ENCODE measurements around the gene ARHGAP8. TPM values are rescaled to one million over a fixed set of nuclear protein-coding genes. Genes with fewer than 3 reads are reported as not detected.

The ARHGAP8 gene
- total RNA-seq, 1 donor from 2014 or later: 18.1 TPM

GRCh38 chr22:44845191-44845590 lies 92.8 kb downstream of the ARHGAP8 start:
- Histone ChIP-seq H3K36me3 (no peaks in the 10 kb centered on the region), H3K9me3 (no peaks in the 10 kb centered on the region), H3K27ac (no peak overlapping the region), H3K27me3 (no peaks in the 10 kb centered on the region), H3K4me3 (no peak overlapping the region), H3K4me1 (no peaks in the 10 kb centered on the region)
- no peak for TF ChIP-seq CTCF (IDR thresholded peaks at IDR 0.05)
- DNase-seq: no peak
- no peak for ATAC-seq
- intact Hi-C loops (cut with DNase I): no loop called here

- no peak for TF ChIP-seq CTCF (IDR thresholded peaks at IDR 0.05)
- Histone ChIP-seq H3K27ac (no peak overlapping the region), H3K27me3 (no peaks in the 10 kb centered on the region), H3K36me3 (no peaks in the 10 kb centered on the region), H3K4me3 (no peak overlapping the region), H3K9me3 (no peaks in the 10 kb centered on the region), H3K4me1 (no peaks in the 10 kb centered on the region)
- ATAC-seq (no peak), DNase-seq (no peak)
- intact Hi-C loops (cut with DNase I): no loop called here
Measured at GRCh38 chr22:44845796-44846720, 93.7 kb downstream of the ARHGAP8 start.

GRCh38 chr22:44846726-44847275 lies 94.4 kb downstream of the ARHGAP8 start:
- no peaks in the 10 kb centered on the region for H3K27me3 ChIP-seq
- H3K36me3 ChIP-seq: no peaks in the 10 kb centered on the region
- H3K4me3 ChIP-seq: no peak overlapping the region
- no peaks in the 10 kb centered on the region for H3K4me1 ChIP-seq
- no peaks in the 10 kb centered on the region for H3K9me3 ChIP-seq
- intact Hi-C loops (cut with DNase I): no loop called here
- no peak for ATAC-seq
- no peak for TF ChIP-seq CTCF (IDR thresholded peaks at IDR 0.05)
- DNase-seq: no peak
- H3K27ac ChIP-seq: no peak overlapping the region

GRCh38 chr22:44847380-44847779 lies 95.0 kb downstream of the ARHGAP8 start:
- ATAC-seq (no peak), DNase-seq (no peak)
- no peaks in the 10 kb centered on the region for H3K9me3 ChIP-seq
- H3K27me3 ChIP-seq: no peaks in the 10 kb centered on the region
- no peaks in the 10 kb centered on the region for H3K4me1 ChIP-seq
- intact Hi-C loops (cut with DNase I): no loop called here
- H3K4me3 ChIP-seq: no peak overlapping the region
- no peak overlapping the region for H3K27ac ChIP-seq
- H3K36me3 ChIP-seq: no peaks in the 10 kb centered on the region
- TF ChIP-seq CTCF (IDR thresholded peaks at IDR 0.05): no peak

GRCh38 chr22:44847892-44848291 lies 95.5 kb downstream of the ARHGAP8 start:
- ATAC-seq (no peak), DNase-seq (no peak)
- Histone ChIP-seq H3K9me3 (no peaks in the 10 kb centered on the region), H3K4me1 (no peaks in the 10 kb centered on the region), H3K4me3 (no peak overlapping the region), H3K27me3 (no peaks in the 10 kb centered on the region), H3K27ac (no peak overlapping the region), H3K36me3 (no peaks in the 10 kb centered on the region)
- intact Hi-C loops (cut with DNase I): no loop called here
- TF ChIP-seq CTCF (IDR thresholded peaks at IDR 0.05): no peak

Data from upper lobe of right lung (tissue), 1 donor.